ENCODE data around the gene MBP.

MBP gene

GRCh38 chr18:77133835-77134496, 1.4 kb upstream of the MBP start:
- no peak for DNase-seq (ENCODE audit: low read depth)

DNA sequence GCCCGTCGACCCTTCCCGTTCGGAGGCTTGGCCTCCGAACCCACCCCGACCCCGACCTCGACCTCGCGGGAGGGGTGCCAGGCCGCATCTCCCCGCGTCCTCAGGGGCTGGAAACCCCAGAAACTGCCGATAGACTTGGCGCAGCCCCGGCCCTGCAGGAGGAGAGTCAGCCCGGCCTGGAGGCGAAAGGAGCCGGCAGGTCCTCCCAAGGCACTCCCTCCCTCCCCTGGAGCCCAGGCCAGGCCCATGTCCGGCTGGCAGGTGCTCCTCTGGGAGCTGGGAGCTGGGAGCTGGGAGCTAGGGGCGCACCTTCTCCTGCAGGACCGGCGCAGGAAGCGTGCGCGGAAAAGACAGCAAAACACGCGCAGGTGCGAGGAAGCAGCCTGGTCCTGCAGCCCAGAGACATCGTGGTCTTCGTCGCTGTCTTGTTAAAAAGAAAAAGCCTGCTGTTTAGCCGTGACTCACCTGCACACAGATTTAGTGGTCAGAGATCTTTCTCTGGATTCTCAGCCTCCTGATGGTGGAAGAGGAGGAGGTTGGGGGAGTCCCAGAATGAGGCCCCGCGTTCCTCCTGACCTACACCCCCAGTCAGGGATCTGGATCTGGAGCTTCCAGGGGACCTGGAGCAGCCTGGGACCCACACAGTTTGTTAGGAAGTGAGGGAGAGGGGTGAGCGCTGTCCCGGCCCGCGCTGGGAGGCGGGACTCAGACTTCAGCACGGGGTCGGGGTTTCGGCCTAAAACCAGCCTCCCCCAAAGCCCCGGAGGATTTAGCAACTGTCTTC, 660 bp upstream of the MBP start:
- no peak for DNase-seq (ENCODE audit: low read depth)

GRCh38 chr18:77131652-77132368, 773 bp downstream of the MBP start:
- DNase-seq (ENCODE audit: low read depth): no peak

DNA sequence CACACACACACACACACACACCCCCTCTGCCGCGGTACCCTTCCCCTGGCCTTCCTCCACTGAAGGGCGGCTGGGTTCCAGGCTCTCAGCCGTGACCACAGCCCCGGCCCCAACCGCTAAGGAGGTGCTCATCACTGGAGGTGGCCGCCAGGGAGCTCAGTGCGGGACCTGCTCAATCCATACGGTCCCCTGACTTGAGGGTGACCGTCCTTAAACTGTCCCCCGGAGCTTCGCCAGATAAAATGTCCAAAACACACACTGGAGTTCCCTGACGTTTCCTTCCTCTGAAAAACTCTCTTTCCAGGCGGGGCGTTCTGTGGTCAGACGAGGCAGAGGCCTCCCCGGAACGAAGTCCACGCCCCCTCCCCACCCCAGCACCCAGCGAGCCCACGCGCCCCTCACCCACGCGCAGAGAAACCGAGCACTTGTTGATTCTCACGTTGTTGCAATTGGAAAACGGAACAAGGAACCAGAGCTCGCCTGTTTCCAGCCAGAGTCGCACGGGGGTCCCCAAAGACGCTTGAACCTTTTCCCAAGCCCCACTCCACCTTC, 1.4 kb downstream of the MBP start:
- DNase-seq (ENCODE audit: low read depth): no peak

GRCh38 chr18:77130229-77131099, 2.1 kb downstream of the MBP start:
- DNase-seq (ENCODE audit: low read depth): no peak

DNA sequence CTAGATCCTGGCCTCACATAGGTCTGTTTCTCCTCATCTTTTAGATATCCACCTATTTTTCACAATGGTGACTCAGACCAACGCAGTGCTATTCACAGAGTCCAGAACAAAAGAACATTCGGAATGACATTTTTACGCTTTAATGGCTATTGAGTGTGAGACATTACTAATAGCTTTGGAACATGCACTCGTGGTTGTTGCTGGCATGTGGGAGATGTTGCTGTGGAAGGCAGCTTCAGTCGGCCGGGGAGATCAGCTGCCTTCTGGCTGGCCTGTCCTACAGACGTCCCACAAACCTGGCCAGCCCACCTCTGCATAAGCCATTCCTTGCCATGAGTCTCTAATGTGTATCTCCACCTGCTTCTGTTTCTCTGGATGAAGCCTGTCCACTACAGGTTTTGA, 3.4 kb downstream of the MBP start:
- no peak for DNase-seq (ENCODE audit: low read depth)

DNA sequence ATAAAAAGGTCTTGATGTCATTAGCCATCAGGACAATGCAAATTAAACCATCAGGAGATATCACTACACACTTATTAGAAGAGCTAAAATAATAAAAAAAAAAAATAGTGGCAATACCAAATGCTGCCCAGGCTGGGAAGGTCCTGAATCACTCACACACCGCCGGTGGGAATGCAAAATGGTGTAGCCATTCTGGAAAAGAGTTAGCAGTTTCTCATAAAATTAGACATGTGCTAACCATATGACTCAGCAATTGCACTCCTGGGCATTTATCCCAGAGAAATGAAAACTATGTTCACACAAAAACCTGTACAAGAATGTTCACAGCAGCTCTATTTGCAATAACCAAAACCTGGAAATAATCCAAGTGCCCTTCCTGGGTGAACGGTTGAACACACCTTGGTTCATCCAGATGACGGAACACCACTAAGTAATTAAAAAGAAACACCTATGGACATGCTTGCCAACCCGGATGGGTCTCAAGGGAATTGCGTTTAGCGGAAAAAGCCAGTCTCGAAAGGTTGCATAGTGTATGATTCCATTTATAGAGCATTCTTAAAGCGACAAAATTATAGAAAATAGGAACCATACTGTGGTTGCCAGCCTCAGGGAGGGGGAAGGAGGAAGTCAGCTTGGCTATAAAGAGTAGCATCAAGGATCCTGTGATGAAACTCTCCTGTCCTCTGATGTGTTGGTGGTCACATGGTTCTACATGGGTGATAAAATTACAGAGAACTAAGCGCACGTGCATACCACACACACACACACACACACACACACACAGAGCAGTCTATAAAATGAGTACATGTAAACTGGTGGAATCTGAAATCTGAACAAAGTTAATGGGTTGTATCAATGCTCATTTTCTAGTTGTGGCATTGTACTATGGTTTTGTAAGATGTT, 4.6 kb downstream of the MBP start:
- peak; percentile 40 for DNase-seq (ENCODE audit: low read depth)

- DNase-seq (ENCODE audit: low read depth): no peak
These were observed 8.1 kb downstream of the MBP start for GRCh38 chr18:77124452-77124922.

DNA sequence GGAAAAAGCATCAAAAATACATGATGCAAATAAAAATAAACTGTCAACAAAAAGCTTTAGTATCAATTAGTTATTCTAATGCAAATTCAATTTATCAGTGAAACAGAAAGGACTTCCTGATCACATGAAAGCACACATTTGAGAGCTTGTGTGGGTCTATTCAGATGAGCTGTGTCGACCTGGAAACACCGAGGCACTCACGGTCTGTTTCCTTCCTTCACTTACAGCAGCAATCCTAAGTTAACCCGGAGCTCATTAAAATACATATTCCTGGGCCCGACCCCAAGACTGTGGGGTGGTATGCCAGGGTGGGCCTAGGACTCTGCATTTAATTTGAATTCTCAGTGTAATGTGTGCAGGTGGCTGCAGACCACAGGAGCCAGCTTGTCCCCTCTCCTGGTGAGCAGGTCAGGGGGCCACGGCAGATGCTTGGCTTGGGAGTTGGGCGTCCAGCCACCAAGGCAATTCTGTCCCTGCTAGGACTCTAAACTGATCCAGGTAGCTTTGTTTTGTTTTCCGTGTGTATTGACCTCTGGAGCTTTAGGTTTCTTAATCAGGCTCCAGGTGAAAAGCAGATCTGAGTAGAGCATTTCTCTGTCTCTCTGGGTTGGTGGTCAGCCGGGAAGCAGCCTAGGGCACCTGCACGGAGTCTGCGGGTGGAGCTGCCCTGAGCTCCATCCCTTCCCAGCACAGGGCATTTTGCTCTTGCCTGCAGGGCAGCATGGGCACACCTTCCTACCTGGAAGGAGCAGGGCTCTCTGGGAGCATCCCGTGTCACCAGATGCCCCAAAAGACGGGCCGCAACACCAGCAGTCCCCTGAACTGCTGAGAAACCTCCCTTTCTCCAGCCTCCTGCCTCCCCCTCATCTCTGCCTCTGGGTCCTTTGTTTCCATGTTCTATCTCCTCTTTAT, 9.0 kb downstream of the MBP start:
- no peak for DNase-seq (ENCODE audit: low read depth)

- no peak for DNase-seq (ENCODE audit: low read depth)
These were observed 11.1 kb downstream of the MBP start for GRCh38 chr18:77121523-77121922.

GRCh38 chr18:77119851-77120491, 12.6 kb downstream of the MBP start:
- DNase-seq (ENCODE audit: low read depth): no peak

GRCh38 chr18:77119101-77119850, 13.3 kb downstream of the MBP start:
- no peak for DNase-seq (ENCODE audit: low read depth)

GRCh38 chr18:77118256-77119090, 14.1 kb downstream of the MBP start:
- no peak for DNase-seq (ENCODE audit: low read depth)

DNA sequence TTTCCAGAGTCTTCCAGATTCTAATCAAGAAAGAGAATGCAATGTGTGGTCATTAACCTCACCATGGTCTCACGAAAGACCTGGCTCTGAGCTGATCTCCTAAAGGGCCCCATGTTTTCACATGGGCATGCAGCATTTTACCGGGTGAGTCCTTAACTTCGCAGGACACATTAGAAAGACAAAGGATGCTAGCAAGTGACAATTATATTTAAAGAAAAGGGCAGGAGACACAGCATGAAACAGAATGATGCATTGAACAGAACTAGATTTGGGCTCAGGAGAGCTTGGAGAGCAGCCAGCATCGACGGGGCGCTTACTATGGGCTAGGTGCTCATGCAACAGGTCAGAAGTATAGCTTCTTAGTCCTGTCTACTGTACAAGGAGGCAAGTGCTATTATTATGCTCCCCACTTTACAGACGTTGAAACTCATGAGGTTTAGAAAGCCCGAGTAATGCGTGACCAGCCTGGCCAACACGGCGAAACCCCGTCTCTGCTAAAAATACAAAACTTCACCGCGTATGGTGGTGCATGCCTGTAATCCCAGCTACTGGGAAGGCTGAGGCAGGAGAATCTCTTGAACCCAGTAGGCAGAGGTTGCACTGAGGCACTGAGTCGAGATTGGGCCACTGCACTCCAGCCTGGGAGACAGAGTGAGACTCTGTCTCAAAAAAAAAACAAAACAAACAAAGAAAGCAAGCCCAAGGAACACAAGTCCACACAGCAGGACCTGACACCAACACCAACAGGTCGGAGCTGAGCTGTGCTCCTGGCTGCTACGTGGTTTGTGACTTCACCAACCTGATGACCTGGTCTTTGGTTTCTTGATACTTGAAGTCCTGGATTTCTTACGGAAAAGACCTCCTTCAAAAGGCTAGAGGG, 16.1 kb downstream of the MBP start:
- no peak for DNase-seq (ENCODE audit: low read depth)

DNA sequence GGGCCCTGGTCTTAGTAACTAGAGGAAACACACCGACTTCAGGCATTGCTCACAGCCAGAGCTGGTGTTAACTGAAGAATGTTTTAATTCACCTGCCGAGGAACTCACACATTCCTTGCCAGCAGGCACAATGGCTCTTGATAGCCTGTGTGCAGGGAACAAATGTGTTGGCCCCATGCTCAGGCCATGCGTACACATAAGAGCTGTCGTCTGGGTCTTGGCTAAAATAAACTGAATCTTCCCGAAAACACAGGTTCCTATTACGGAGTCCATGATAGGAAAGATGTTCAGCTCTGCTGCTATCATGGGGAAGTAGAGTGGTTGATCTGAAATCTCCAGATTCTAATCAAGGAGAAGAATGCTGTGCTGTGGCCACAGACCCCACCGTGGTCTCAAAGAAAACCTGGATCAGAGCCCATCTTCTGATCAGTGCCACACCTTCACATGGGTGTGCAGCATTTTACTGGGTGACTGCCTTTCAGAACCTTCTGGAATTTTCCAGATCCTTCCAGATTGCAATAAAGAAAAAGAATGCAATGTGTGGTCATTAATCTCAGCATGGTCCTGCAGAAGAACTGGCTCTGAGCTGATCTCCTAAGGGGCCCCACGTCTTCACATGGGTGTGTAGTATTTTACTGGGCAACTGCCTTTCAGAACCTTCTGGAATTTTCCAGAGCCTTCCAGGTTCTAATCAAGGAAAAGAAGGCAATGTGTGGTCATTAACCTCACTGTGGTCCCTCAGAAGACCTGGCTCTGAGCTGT, 17.2 kb downstream of the MBP start:
- no peak for DNase-seq (ENCODE audit: low read depth)
